Measurements from ENCODE around the gene TIMD4.
"Not testable (repeated sequence)": the region's sequence is repeated elsewhere in the genome, so short reads cannot be mapped to it uniquely, and the experiment has no call there.

The TIMD4 gene

GRCh38 chr5:156963125-156963524, at the start of gene TIMD4:
TSS of gene TIMD4 (minus strand) at chr5:156963226. CDS start at chr5:156963198, 28 bp downstream.
- DNase-seq = no peak

DNA sequence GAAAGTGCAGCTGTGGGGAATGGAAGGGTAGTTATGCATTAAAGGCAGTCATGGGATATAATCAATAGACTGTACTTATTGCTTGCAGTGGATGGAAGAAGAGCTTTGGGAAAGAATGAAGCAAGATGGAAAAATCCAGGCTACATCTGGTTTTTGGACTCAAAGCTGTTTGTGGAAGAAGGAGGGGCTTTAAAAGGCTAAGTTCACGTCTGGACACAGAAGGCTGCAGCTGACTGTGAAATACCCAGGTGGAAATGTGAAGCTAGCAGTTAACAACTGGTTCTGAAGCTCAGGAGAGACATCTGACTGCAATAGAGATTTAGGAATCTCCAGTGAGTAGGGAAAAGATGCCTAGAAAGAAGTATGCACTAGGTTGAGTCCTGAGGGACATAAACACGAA, 43.2 kb upstream of the TIMD4 start:
- DNase-seq = no peak

DNA sequence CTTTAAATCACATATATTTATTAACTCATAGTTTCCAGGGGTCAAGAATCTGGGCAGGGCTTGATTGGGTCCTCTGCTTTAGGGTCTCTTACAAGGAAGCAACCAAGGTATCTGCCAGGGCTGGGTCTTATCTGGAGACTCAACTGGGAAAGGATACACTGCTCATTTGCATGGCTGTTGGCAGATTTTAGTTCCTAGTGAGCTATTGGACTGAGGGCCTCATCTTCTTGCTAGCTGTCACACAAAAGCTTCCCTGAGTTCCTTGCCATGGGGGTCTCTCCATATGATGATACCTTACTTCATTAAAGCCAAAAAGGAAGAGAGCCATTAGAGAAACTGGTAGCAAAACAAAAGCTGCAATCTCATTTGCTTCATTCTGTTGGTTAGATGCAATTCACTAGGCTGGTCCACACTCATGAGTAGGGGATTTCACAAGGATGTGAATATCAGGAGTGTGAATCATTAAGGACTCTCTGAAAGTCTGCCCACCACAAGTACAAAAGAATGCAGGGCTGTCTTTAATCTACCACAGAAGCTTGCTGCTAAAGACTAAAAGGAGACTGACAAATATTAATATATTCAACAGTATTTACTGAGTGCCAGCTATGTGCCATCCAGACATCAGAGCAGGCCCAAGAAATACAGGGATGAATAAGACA, 42.0 kb upstream of the TIMD4 start:
- DNase-seq = no peak

- DNase-seq = no peak
These were observed 28.7 kb upstream of the TIMD4 start for GRCh38 chr5:156991714-156992113.

DNA sequence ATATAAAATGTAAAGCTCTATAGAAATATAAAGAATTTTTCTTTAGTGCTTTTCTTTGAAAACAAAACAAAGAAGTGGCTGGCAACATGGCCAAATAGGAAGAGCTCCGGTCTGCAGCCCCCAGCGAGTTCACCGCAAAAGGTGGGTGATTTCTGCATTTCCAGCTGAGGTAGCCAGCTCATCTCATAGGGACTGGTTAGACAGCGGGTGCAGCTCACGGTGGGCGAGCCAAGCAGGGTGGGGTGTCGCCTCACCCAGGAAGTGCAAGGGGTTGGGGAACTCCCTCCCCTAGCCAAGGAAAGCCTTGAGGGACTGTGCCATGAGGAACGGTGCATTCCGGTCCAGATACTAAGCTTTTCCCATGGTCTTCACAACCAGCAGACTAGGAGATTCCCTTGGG, 21.0 kb upstream of the TIMD4 start:
- DNase-seq = no peak

- peak; percentile 16 for DNase-seq
These were observed 18.5 kb upstream of the TIMD4 start for GRCh38 chr5:156981481-156981880.

DNA sequence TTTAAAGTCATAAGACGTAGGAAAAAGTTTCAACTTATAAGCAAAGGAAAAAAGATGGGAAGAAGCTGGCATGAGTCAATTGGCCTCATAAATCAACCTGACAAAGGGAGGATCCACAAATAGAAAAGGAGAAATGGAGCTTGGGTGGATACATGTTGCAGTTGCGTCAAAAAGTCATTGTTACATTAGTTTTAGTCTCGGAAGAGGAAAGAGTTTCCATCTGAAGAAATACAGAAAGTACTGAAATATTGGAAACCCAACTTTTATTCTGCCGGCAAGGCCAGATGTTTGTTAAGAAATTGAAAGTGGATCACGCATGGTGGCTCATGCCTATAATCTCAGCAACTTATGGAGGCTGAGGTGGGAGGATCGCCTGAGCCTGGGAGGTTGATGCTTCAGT, 11.3 kb upstream of the TIMD4 start:
- DNase-seq = no peak

GRCh38 chr5:156971848-156972525, 9.0 kb upstream of the TIMD4 start:
- DNase-seq = no peak

DNA sequence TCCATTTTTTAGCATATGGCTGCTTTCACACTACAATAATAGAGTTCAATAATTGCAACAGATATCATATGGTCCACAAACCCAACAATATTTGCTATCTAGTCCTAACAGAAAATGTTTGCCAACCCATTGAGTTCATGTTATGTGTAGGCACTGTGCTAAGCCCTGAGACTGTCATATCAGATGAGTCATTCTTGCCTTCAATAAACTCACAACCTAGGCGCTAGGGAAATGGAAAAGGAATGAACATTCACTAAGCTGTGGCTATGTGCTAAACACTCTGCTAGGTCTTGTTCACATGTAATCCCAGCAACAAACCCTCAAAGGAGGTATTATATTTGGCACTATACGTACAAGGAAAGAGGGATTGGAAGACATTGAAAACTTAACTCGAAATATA, 8.4 kb upstream of the TIMD4 start:
- no peak for DNase-seq

DNA sequence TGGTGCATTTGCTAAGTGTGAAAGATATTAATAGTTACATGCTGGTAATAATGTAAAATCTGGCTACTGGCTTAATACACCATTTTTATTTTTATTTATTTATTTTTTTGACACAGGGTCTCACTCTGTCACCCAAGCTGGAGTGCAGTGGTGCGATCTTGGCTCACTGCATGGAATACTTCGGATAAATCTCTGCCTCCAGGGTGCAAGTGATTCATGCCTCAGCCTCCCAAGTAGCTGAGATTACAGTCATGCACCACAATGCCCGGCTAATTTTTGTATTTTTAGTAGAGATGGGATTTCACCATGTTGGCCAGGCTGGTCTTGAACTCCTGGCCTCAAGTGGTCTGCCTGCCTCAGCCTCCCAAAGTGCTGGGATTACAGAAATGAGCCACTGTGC, 4.4 kb upstream of the TIMD4 start:
- not testable (repeated sequence) for DNase-seq

- DNase-seq = no peak
These were observed 6.7 kb downstream of the TIMD4 start for GRCh38 chr5:156956321-156956720.

DNA sequence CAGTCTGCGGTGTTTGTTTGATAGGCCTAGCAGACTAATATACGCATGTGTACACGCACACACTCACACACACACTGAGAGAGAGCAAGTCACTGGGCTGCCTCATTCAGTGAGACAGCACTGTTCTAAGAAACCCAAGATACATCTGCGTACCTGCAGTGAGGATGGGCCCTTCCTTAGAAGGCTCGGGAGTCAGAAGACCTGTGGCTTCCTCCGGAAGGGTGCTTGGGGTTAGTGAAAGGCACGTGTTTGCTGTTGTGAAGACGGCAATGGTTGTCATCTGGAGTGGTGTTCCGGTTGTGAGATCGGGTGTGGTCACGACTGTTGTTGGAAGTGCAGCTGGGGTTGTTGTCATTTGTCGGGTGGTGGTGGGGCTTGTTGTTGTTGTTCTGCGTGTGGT, 11.7 kb downstream of the TIMD4 start:
- no peak for DNase-seq

DNA sequence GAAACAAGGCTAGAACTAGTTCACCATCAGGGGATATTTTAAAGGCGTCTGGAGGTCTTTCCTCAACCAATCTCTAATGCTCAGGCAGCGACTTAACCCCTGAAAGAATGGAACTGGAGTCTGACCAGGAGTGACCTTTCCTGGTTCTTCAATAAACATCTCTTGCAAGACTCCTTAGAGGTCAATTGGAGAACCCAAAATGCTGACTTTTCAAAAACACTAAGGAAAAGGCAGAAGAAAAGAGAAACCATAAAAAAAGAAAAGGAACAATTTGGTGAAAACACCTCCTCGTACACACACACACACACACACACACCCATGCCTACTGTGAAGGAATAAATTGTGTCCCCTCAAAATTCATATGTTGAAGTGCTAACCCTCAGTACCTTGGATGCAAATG, 12.3 kb downstream of the TIMD4 start:
- no peak for DNase-seq

GRCh38 chr5:156949424-156949823, 13.6 kb downstream of the TIMD4 start:
- DNase-seq = no peak

GRCh38 chr5:156947925-156948324, 15.1 kb downstream of the TIMD4 start:
- DNase-seq = no peak

GRCh38 chr5:156942064-156942463, 21.0 kb downstream of the TIMD4 start:
- DNase-seq = no peak

DNA sequence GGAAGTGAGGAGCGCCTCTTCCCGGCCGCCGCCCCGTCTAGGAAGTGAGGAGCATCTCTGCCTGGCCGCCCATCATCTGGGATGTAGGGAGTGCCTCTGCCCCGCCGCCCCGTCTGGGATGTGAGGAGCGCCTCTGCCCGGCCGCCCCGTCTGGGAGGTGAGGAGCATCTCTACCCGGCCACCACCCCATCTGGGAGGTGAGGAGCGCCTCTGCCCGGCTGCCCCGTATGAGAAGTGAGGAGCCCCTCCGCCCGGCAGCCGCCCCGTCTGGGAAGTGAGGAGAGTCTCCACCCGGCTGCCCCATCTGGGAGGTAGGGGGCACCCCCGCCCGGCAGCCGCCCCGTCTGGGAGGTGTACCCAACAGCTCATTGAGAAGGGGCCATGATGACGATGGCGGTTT, 22.6 kb downstream of the TIMD4 start:
- not testable (repeated sequence) for DNase-seq

- DNase-seq = no peak
These were observed 26.1 kb downstream of the TIMD4 start for GRCh38 chr5:156936972-156937371.

- peak; percentile 44 for DNase-seq
These were observed 28.4 kb downstream of the TIMD4 start for GRCh38 chr5:156934450-156935211.

DNA sequence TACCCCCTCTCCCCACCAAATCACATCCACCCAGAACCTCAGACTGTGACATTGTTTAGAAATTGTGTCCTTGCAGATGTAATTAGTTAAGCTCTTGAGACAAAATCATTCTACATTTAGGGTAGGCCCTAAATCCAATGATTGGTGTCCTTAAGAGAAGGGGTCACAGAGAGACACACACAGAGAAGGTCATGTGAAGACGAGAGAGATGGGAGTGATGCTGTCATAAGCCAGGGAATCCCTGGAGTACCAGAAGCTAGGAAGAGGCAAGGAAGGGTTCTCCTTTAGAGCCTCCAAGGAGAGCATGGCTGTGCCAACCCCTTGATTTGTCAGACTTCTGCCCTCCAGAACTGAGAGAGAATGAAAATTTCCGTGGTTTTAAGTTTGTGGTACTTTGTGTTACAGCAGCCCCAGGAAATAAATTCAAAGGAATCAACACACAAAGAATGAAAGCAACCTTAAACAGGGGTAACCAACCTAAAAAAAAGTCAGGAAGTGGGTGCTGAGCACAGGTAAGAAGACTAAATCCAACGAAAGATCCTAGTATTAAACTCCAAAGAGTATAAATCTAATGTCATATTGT, 33.6 kb downstream of the TIMD4 start:
- DNase-seq = no peak

- DNase-seq = no peak
These were observed 35.5 kb downstream of the TIMD4 start for GRCh38 chr5:156927545-156927944.

DNA sequence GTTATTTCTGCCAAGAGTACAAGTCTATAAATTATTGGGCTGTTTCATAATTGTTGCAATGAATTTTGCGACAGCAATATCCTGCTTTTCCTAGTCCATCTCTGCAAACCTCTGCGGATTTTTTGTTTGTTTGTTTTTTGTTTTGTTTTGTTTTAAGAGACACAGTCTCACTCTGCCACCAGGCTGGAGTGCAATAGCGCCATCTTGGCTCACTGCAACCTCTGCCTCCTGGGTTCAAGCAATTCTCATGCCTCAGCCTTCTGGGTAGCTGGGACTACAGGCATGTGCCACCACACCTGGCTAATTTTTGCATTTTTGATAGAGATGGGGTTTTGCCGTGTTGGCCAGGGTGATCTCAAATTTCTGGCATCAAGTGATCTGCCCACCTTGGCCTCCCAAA, 37.3 kb downstream of the TIMD4 start:
- not testable (repeated sequence) for DNase-seq

DNA sequence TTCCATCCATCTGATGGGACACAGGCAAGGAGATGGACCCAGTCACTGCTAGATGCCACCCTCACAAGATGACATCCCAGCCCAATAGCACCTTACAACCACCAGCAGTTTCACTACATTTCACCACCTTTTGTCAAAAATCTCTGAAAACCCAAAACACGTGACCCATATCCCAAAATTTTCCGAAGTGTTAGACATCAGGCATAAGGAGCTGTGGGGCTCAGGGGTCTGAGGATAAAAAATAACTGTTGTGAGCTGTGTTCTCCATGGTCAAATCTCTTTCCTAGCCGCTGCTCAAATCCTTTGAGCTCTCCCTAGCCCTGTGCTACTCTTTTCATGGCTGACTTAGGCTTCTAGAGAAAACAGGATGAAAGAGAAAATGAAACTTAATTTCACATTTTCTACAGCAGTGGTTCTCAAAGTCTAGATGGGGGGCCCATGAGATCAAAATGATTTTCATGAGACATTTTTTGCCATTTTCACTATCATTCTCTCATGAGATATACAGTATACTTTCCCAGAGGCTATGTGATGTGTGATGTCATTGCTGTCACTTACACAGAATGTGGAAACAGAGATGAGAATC, 40.7 kb downstream of the TIMD4 start:
- DNase-seq = no peak
